Measurements from ENCODE around the gene NKX6-1. TPM values are rescaled to one million over a fixed set of nuclear protein-coding genes. Genes with fewer than 3 reads are reported as not detected.

The NKX6-1 gene
- total and polyA plus RNA-seq, 2 donors (not counting 1 experiment from before 2014, with no cell fraction given), result 0.17 to 0.47 TPM

DNA sequence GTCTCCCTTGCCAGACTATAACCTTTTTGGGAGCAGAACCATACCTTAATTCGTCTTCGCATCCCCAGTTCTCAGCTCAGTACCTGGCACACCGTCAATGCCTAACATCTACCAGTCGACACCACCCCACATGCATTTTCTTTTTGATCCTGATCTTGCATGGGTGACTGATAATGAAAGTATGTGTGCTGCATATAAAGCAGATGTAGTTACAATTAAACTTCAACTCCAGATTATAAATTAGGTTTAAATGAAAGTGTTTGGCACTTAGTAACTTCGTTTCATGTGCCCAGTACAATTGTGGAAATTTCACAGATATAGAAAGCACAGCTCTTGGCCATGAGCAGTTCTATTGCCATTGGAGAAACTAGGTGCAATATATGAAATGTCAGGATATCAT, 8.8 kb upstream of the NKX6-1 start:
- H3K4me2 ChIP-seq (ENCODE audit: extremely low read depth, insufficient read depth, low read length), result no peak overlapping the region
- H3K9me3 ChIP-seq (ENCODE audit: control insufficient read depth, insufficient read depth, low read depth, low read length), result no peaks in the 10 kb centered on the region
- peaks cover 7% of the 10 kb centered on the region for H3K27me3 ChIP-seq (ENCODE audit: control insufficient read depth, insufficient read depth, low read length)
- no peak overlapping the region for H3K27ac ChIP-seq (ENCODE audit: insufficient read depth, low read length)
- peak in 1 of 2 donors; percentile 29 for DNase-seq (ENCODE audit: low read depth in 2 of 2)
- H3K36me3 ChIP-seq (ENCODE audit: control insufficient read depth, insufficient read depth, low read length), result no peaks in the 10 kb centered on the region
- H4K20me1 ChIP-seq (ENCODE audit: control insufficient read depth, extremely low read depth, insufficient read depth, low read length), result no peaks in the 10 kb centered on the region
- no peaks in the 10 kb centered on the region for H3K79me2 ChIP-seq (ENCODE audit: control insufficient read depth, insufficient read depth, low read length)
- H3K4me3 ChIP-seq (replicated peaks in 1 of 4; ENCODE audit: control extremely low read depth in 1 of 4, insufficient read depth in 1 of 4, low read depth in 3 of 4, low read length in 4 of 4), result no peak overlapping the region
- no peak overlapping the region for H3K9ac ChIP-seq (ENCODE audit: insufficient read depth, low read length)
- H2AFZ ChIP-seq (ENCODE audit: low read length), result no peak overlapping the region
- no peaks in the 10 kb centered on the region for H3K4me1 ChIP-seq (ENCODE audit: control insufficient read depth, extremely low read depth, insufficient read depth, low read length)
- TF ChIP-seq EZH2 (IDR thresholded peaks at IDR 0.05; ENCODE audit: low read length, missing control alignments), result no peak
- TF ChIP-seq, protein P1, sequence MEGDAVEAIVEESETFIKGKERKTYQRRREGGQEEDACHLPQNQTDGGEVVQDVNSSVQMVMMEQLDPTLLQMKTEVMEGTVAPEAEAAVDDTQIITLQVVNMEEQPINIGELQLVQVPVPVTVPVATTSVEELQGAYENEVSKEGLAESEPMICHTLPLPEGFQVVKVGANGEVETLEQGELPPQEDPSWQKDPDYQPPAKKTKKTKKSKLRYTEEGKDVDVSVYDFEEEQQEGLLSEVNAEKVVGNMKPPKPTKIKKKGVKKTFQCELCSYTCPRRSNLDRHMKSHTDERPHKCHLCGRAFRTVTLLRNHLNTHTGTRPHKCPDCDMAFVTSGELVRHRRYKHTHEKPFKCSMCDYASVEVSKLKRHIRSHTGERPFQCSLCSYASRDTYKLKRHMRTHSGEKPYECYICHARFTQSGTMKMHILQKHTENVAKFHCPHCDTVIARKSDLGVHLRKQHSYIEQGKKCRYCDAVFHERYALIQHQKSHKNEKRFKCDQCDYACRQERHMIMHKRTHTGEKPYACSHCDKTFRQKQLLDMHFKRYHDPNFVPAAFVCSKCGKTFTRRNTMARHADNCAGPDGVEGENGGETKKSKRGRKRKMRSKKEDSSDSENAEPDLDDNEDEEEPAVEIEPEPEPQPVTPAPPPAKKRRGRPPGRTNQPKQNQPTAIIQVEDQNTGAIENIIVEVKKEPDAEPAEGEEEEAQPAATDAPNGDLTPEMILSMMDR (conservative IDR thresholded peaks at IDR 0.05 in 1 of 2, IDR thresholded peaks at IDR 0.05 in 1 of 2; ENCODE audit: low read depth in 1 of 2, low read length in 2 of 2), result no peak

DNA sequence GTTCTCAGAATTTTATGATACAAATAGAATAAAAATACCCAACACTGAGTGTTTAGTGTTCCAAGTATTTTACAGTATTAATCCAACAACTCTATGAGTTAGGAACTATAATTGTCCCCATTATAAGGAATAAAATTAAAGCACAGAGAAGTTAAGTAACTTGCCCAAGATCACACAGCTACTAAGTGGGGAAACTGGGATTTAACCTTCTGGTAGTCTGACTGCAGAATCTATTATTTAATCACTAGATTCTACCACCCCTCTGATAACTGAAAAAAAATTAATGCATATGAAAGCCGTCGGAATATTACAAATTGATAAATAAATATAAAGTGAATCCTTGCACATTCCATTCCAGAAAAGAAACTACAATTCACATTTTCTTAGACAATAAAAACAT, 5.7 kb upstream of the NKX6-1 start:
- H3K79me2 ChIP-seq (ENCODE audit: control insufficient read depth, insufficient read depth, low read length), result no peaks in the 10 kb centered on the region
- no peak overlapping the region for H3K4me3 ChIP-seq (replicated peaks in 1 of 4; ENCODE audit: control extremely low read depth in 1 of 4, insufficient read depth in 1 of 4, low read depth in 3 of 4, low read length in 4 of 4)
- no peaks in the 10 kb centered on the region for H4K20me1 ChIP-seq (ENCODE audit: control insufficient read depth, extremely low read depth, insufficient read depth, low read length)
- no peak overlapping the region for H2AFZ ChIP-seq (ENCODE audit: low read length)
- DNase-seq (ENCODE audit: low read depth in 2 of 2), result no peak
- H3K4me2 ChIP-seq (ENCODE audit: extremely low read depth, insufficient read depth, low read length), result no peak overlapping the region
- no peaks in the 10 kb centered on the region for H3K4me1 ChIP-seq (ENCODE audit: control insufficient read depth, extremely low read depth, insufficient read depth, low read length)
- TF ChIP-seq, protein P1 (conservative IDR thresholded peaks at IDR 0.05 in 1 of 2, IDR thresholded peaks at IDR 0.05 in 1 of 2; ENCODE audit: low read depth in 1 of 2, low read length in 2 of 2), result no peak
- TF ChIP-seq EZH2 (IDR thresholded peaks at IDR 0.05; ENCODE audit: low read length, missing control alignments), result no peak
- no peak overlapping the region for H3K27ac ChIP-seq (ENCODE audit: insufficient read depth, low read length)
- H3K36me3 ChIP-seq (ENCODE audit: control insufficient read depth, insufficient read depth, low read length), result no peaks in the 10 kb centered on the region
- no peaks in the 10 kb centered on the region for H3K9me3 ChIP-seq (ENCODE audit: control insufficient read depth, insufficient read depth, low read depth, low read length)
- peaks cover 37% of the 10 kb centered on the region for H3K27me3 ChIP-seq (ENCODE audit: control insufficient read depth, insufficient read depth, low read length)
- no peak overlapping the region for H3K9ac ChIP-seq (ENCODE audit: insufficient read depth, low read length)

DNA sequence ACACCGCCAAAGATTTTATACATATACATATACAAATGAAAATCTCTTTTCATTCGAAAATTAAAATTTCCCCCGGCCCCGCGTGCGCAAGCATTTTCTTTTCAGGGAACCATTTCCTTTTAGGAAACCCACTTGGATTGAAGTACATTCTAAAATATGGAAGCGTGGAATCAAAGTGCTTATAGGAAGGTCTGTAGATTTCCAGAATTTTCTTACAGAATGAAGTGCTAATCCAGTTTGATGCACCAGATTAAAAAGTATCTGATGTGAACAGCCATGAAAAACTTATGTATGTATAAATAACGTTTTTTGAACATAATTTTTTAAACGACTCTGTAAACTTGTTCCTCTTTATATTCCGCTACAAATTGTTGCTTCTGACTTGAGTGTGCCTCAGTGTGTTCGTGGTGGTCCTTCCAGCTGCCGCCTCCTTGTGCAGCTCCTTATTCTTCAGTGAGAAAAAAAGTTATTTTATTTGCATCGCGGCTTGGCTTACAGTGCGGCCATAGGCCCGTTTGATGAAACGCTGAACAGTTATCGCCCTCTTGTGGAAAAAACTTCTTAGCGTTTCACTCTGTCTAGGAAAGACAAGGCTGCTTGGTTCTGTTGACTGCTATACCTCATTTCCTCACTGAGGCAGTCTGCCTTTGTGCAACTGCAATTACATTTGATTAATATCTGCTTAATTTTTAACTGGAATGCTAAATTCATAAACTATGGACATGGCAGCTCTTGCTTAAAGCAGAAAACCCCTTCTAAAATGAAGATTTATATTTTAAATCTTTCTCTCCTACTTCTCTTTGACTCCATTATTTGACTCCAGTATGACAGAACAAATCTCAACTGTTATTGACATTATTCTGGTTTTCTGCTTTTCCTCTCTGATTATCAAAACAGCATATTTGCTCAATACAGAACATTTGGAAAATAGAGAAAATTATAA, 4.7 kb upstream of the NKX6-1 start:
- Histone ChIP-seq H3K27ac (ENCODE audit: insufficient read depth, low read length) (no peak overlapping the region), H4K20me1 (ENCODE audit: control insufficient read depth, extremely low read depth, insufficient read depth, low read length) (no peaks in the 10 kb centered on the region), H3K9ac (ENCODE audit: insufficient read depth, low read length) (no peak overlapping the region), H3K4me3 (replicated peaks in 1 of 4; ENCODE audit: control extremely low read depth in 1 of 4, insufficient read depth in 1 of 4, low read depth in 3 of 4, low read length in 4 of 4) (no peak overlapping the region), H3K36me3 (ENCODE audit: control insufficient read depth, insufficient read depth, low read length) (no peaks in the 10 kb centered on the region), H3K9me3 (ENCODE audit: control insufficient read depth, insufficient read depth, low read depth, low read length) (no peaks in the 10 kb centered on the region), H3K4me2 (ENCODE audit: extremely low read depth, insufficient read depth, low read length) (no peak overlapping the region), H3K79me2 (ENCODE audit: control insufficient read depth, insufficient read depth, low read length) (no peaks in the 10 kb centered on the region), H3K27me3 (ENCODE audit: control insufficient read depth, insufficient read depth, low read length) (peaks cover 42% of the 10 kb centered on the region), H2AFZ (ENCODE audit: low read length) (no peak overlapping the region), H3K4me1 (ENCODE audit: control insufficient read depth, extremely low read depth, insufficient read depth, low read length) (no peaks in the 10 kb centered on the region)
- peak; percentile 63 to 77 for DNase-seq (ENCODE audit: low read depth in 2 of 2)
- TF ChIP-seq, protein P1 (conservative IDR thresholded peaks at IDR 0.05 in 1 of 2, IDR thresholded peaks at IDR 0.05 in 1 of 2; ENCODE audit: low read depth in 1 of 2, low read length in 2 of 2), result peak; percentile 75 to 85
- no peak for TF ChIP-seq EZH2 (IDR thresholded peaks at IDR 0.05; ENCODE audit: low read length, missing control alignments)

All from fibroblast of lung (primary cell).